Vagina (tissue), 2 donors: ENCODE data around the gene AGFG1.

Source experiments
- CTCF ChIP-seq, 3 experiments: fragments of 450-650 bp in 2 of 3; fragments of 200-600 bp in 1 of 3; sonication (generic) in 1 of 3; IDR thresholded peaks; one replicate each; pipeline ENCODE4 v1.5.1; 2017 to 2019; ENCODE audit warnings: antibody characterized with exemption in 3 of 3, mild to moderate bottlenecking in 2 of 3, moderate library complexity in 2 of 3
- POLR2A ChIP-seq, 2 donors: fragments of 450-650 bp; IDR thresholded peaks; one replicate each; pipeline ENCODE4 v1.6.1; 2017; ENCODE audit warnings: antibody characterized with exemption in 2 of 2, mild to moderate bottlenecking in 2 of 2, moderate library complexity in 2 of 2
- POLR2AphosphoS5 ChIP-seq, 2 donors: sonication (generic); formaldehyde crosslinking; IDR thresholded peaks; one replicate each; pipeline ENCODE4 v1.9.0; 2017; ENCODE audit warnings: antibody characterized with exemption in 2 of 2, mild to moderate bottlenecking in 2 of 2, low read depth in 1 of 2; ENCODE audit not compliant: insufficient read depth in 1 of 2

DNA sequence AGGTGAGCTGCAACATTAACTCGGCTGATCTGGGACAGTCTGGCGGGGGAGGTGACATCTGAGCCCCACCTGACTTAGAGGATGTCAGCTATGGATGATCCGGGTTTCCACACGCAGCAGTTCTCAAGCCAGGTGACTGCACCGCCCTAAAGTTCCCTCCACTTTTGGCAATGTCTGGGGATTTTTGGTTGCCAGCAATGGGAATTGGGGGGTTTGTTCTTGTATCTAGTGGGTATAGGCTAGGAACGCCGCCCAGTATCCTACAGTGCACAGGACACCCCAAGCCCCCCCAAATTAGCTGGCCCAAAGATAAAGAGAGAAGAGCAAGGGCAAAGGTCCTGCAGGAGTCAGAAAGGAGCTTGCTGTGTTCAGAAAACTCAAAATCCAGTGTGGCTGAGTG is 544 bp upstream of the AGFG1 start:
- TF ChIP-seq POLR2A (IDR thresholded peaks at IDR 0.05) (no peak), CTCF (IDR thresholded peaks at IDR 0.05) (no peak), POLR2AphosphoS5 (IDR thresholded peaks at IDR 0.05; ENCODE audit: insufficient read depth in 1 of 2, low read depth in 1 of 2) (no peak)
